OCI-LY7 (cell line): ENCODE data around the gene ZC3H11A. TPM values are rescaled to one million over a fixed set of nuclear protein-coding genes. Genes with fewer than 3 reads are reported as not detected.
A peak's percentile ranks its signal among the peaks of the same experiment; 100 is the strongest.
"Not testable (repeated sequence)": the region's sequence is repeated elsewhere in the genome, so short reads cannot be mapped to it uniquely, and the experiment has no call there.

Source experiments
- BruUV-seq: library from RNA; stranded (reverse); fragments of 400-500 nt; replicated peaks from 2 replicates; lab custom pipeline; 2021; lab: Mats Ljungman, UMichigan
- CTCF ChIA-PET: fragments of 300-600 bp; sonication (Branson Sonifier 250); formaldehyde crosslinking; loops from one replicate; lab custom pipeline; 2022; ENCODE audit warnings: antibody characterized with exemption; ENCODE audit not compliant: unreplicated experiment; lab: Charles Lee
- POLR2A ChIA-PET: fragments of 300-600 bp; sonication (Branson Sonifier 250); formaldehyde crosslinking; loops from one replicate; lab custom pipeline; 2022; ENCODE audit warnings: antibody characterized with exemption; lab: Charles Lee
- DNase-seq: peaks from one replicate; pipeline ENCODE4 v3.0.0-alpha.2; 2015; ENCODE audit warnings: low spot score
- H2AFZ ChIP-seq: fragments of 200-600 bp; sonication (generic), shearing (Covaris generic); 2 replicates; pipeline ENCODE4 v1.6.1; 2014; ENCODE audit warnings: mild to moderate bottlenecking, antibody characterized with exemption, low read length, moderate library complexity
- H3K27ac ChIP-seq: fragments of 200-600 bp; sonication (generic); 2 replicates; pipeline ENCODE4 v1.5.1; 2014; ENCODE audit warnings: mixed run types, low read depth, mild to moderate bottlenecking, moderate library complexity, low read length, inconsistent platforms; ENCODE audit not compliant: poor library complexity, severe bottlenecking
- H3K36me3 ChIP-seq: fragments of 200-600 bp; sonication (generic); 2 replicates; pipeline ENCODE4 v1.6.1; 2014; ENCODE audit warnings: mild to moderate bottlenecking, antibody characterized with exemption, low read length, moderate library complexity, mixed read lengths; ENCODE audit not compliant: insufficient read depth
- H3K4me1 ChIP-seq: fragments of 200-600 bp; sonication (generic); 2 replicates; pipeline ENCODE4 v1.5.1; 2014; ENCODE audit warnings: mild to moderate bottlenecking, low read length; ENCODE audit not compliant: insufficient read depth, poor library complexity, severe bottlenecking
- H3K4me2 ChIP-seq: fragments of 200-600 bp; sonication (generic); 2 replicates; pipeline ENCODE4 v1.6.1; 2014; ENCODE audit warnings: mild to moderate bottlenecking, low read length
- H3K4me3 ChIP-seq: fragments of 200-600 bp; sonication (generic); 2 replicates; pipeline ENCODE4 v1.5.1; 2014; ENCODE audit warnings: mild to moderate bottlenecking, low read depth, low read length; ENCODE audit not compliant: poor library complexity, severe bottlenecking
- H3K79me2 ChIP-seq: fragments of 200-600 bp; sonication (generic); 2 replicates; pipeline ENCODE4 v1.6.1; 2016; ENCODE audit warnings: low read depth, mild to moderate bottlenecking, low read length, moderate library complexity, mixed read lengths; ENCODE audit not compliant: insufficient read depth
- H3K9me2 ChIP-seq: fragments of 200-600 bp; sonication (generic); 2 replicates; pipeline ENCODE4 v1.6.1; 2016; ENCODE audit warnings: mild to moderate bottlenecking, low read length, mixed read lengths; ENCODE audit not compliant: insufficient read depth
- H3K9me3 ChIP-seq: fragments of 200-600 bp; sonication (generic); 2 replicates; pipeline ENCODE4 v1.6.1; 2014; ENCODE audit warnings: mild to moderate bottlenecking, mixed run types, low read length, mixed read lengths
- H4K20me1 ChIP-seq: fragments of 200-600 bp; sonication (generic); 2 replicates; pipeline ENCODE4 v1.6.1; 2014; ENCODE audit warnings: mild to moderate bottlenecking, antibody characterized with exemption, low read length, moderate library complexity, mixed read lengths; ENCODE audit not compliant: insufficient read depth
- CTCF ChIP-seq: fragments of 200-600 bp; sonication (generic); conservative IDR thresholded peaks from 2 replicates; pipeline ENCODE4 v1.5.1; 2014; ENCODE audit warnings: mild to moderate bottlenecking, antibody characterized with exemption, low read length, moderate library complexity, mixed read lengths
- EZH2phosphoT487 ChIP-seq: fragments of 200-600 bp; sonication (generic); IDR thresholded peaks from 2 replicates; pipeline ENCODE4 v1.6.1; 2018; ENCODE audit warnings: low read depth, borderline replicate concordance, mild to moderate bottlenecking, mixed run types, antibody characterized with exemption, low read length, moderate library complexity, mixed read lengths
- intact Hi-C: fragments of 100-400 bp; cut with micrococcal nuclease; formaldehyde crosslinking; loops from one replicate; pipeline ENCODE4 v1.10.0; 2022; ENCODE audit not compliant: unreplicated experiment
- total RNA-seq, 2 experiments: library from RNA; depleted of rRNA in 1 of 2; stranded (reverse); fragments of >200 nt in 1 of 2; shearing (Covaris generic) in 1 of 2; gene quantifications; 2 replicates each; pipeline ENCODE4 v1.2.3, GENCODE V29; 2014 to 2022

Gene ZC3H11A
- total RNA-seq, 2 experiments from 2014 or later, result 113 to 143 TPM

- H2AFZ ChIP-seq, result peak overlapping the region; percentile 43; the same call in 1 of the 2 replicates
- no peak for DNase-seq
- peak overlapping the region; percentile 0; the same call in 1 of the 2 replicates for H3K4me2 ChIP-seq
- H3K79me2 ChIP-seq, result no peaks in the 10 kb centered on the region
- H3K9me2 ChIP-seq, result no peaks in the 10 kb centered on the region
- ChIA-PET CTCF (interaction anchor here (0.6 kb wide), 1 partner anchor 819 kb away, joined by 3 read pairs; no protein-coding TSS in a partner anchor), POLR2A (interaction anchor here (0.9 kb wide), 1 partner anchor 24 kb away, joined by 3 read pairs; no protein-coding TSS in a partner anchor)
- intact Hi-C loops, result no loop called here
- no peak overlapping the region for H3K4me3 ChIP-seq
- TF ChIP-seq CTCF (no peak), EZH2phosphoT487 (no peak)
- no peaks in the 10 kb centered on the region for H3K36me3 ChIP-seq
- no peaks in the 10 kb centered on the region for H3K9me3 ChIP-seq
- no TSS peak for BruUV-seq
- H3K4me1 ChIP-seq, result peaks cover 17% of the 10 kb centered on the region
- H4K20me1 ChIP-seq, result no peaks in the 10 kb centered on the region
- H3K27ac ChIP-seq, result no peak overlapping the region
Measured at GRCh38 chr1:203789966-203790365, 5.5 kb upstream of the ZC3H11A start.

- H4K20me1 ChIP-seq, result no peaks in the 10 kb centered on the region
- no peak overlapping the region for H2AFZ ChIP-seq
- H3K9me3 ChIP-seq, result no peaks in the 10 kb centered on the region
- CTCF ChIA-PET, result no interaction called here
- H3K27ac ChIP-seq, result no peak overlapping the region
- POLR2A ChIA-PET, result interaction anchor here (0.7 to 0.8 kb wide), 2 partner anchors 22 to 24 kb away, joined by 3 read pairs; no protein-coding TSS in a partner anchor
- intact Hi-C loops, result no loop called here
- TF ChIP-seq CTCF (no peak), EZH2phosphoT487 (no peak)
- peaks cover 4% of the 10 kb centered on the region; the same call in 1 of the 2 replicates for H3K36me3 ChIP-seq
- H3K4me2 ChIP-seq, result no peak overlapping the region
- peaks cover 6% of the 10 kb centered on the region for H3K79me2 ChIP-seq
- no TSS peak for BruUV-seq
- DNase-seq, result no peak
- peaks cover 20% of the 10 kb centered on the region for H3K4me1 ChIP-seq
- no peaks in the 10 kb centered on the region for H3K9me2 ChIP-seq
- no peak overlapping the region for H3K4me3 ChIP-seq
Measured at GRCh38 chr1:203791498-203791897, 3.9 kb upstream of the ZC3H11A start.

GRCh38 chr1:203792486-203792885 lies 2.9 kb upstream of the ZC3H11A start:
- Histone ChIP-seq H3K9me3 (no peaks in the 10 kb centered on the region), H3K4me2 (no peak overlapping the region), H3K36me3 (peaks cover 13% of the 10 kb centered on the region), H3K4me1 (peaks cover 30% of the 10 kb centered on the region), H3K9me2 (no peaks in the 10 kb centered on the region), H4K20me1 (peaks cover 9% of the 10 kb centered on the region; the same call in 1 of the 2 replicates), H3K79me2 (peaks cover 16% of the 10 kb centered on the region), H2AFZ (no peak overlapping the region), H3K4me3 (no peak overlapping the region), H3K27ac (no peak overlapping the region)
- DNase-seq, result no peak
- intact Hi-C loops, result no loop called here
- POLR2A ChIA-PET, result interaction anchor here (1.0 kb wide), 1 partner anchor 28 kb away, joined by 4 read pairs; the partner anchor contains the start of gene LAX1
- TF ChIP-seq EZH2phosphoT487, result no peak
- TF ChIP-seq CTCF, result no peak
- CTCF ChIA-PET, result no interaction called here
- BruUV-seq, result no TSS peak

- CTCF ChIA-PET, H3K4me2 ChIP-seq, H3K9me2 ChIP-seq, H3K4me3 ChIP-seq, H3K9me3 ChIP-seq, intact Hi-C loops, DNase-seq, BruUV-seq, H3K27ac ChIP-seq, H2AFZ ChIP-seq: not testable (repeated sequence)
- POLR2A ChIA-PET, result interaction anchor here (0.5 to 1.1 kb wide), 4 partner anchors 9 to 167 kb away, joined by 3 to 4 read pairs (median 4); partner anchors contain the start of genes ATP2B4 and LAX1
- Histone ChIP-seq H3K36me3 (peaks cover 24% of the 10 kb centered on the region), H4K20me1 (peaks cover 11% of the 10 kb centered on the region; the same call in 1 of the 2 replicates), H3K4me1 (peaks cover 40% of the 10 kb centered on the region), H3K79me2 (peaks cover 27% of the 10 kb centered on the region)
Measured at GRCh38 chr1:203793561-203793960, 1.9 kb upstream of the ZC3H11A start.
